Neural cell (in vitro differentiated cells): Measurements from ENCODE around the gene MAD1L1. TPM values are rescaled to one million over a fixed set of nuclear protein-coding genes. Genes with fewer than 3 reads are reported as not detected.

Source experiments
- H2AFZ ChIP-seq: fragments of 200-600, 300-800 bp; sonication (generic), shearing (Covaris generic); 2 replicates; pipeline ENCODE4 v1.6.0; 2014; ENCODE audit warnings: low read depth, mild to moderate bottlenecking, antibody characterized with exemption, low read length, moderate library complexity
- H3F3A ChIP-seq: fragments of 200-600 bp; shearing (Covaris generic); 2 replicates; pipeline ENCODE4 v1.6.1; 2016; ENCODE audit warnings: mild to moderate bottlenecking, moderate library complexity, mixed read lengths, antibody characterized with exemption, low read length; ENCODE audit not compliant: insufficient read depth, poor library complexity, severe bottlenecking
- H3K27ac ChIP-seq: fragments of 200-600, 300-800 bp; sonication (generic), shearing (Covaris generic); 2 replicates; pipeline ENCODE4 v1.5.1; 2014; ENCODE audit warnings: mild to moderate bottlenecking, low read length, moderate library complexity
- H3K27me3 ChIP-seq: fragments of 300-800, 200-600 bp; sonication (generic), shearing (Covaris generic); 2 replicates; pipeline ENCODE4 v1.6.0; 2014; ENCODE audit warnings: mild to moderate bottlenecking, low read depth, low read length, moderate library complexity; ENCODE audit not compliant: insufficient read depth
- H3K36me3 ChIP-seq: fragments of 300-800, 200-600 bp; sonication (generic), shearing (Covaris generic); 2 replicates; pipeline ENCODE4 v1.5.1; 2014; ENCODE audit warnings: mild to moderate bottlenecking, antibody characterized with exemption, low read length, moderate library complexity; ENCODE audit not compliant: insufficient read depth
- H3K4me2 ChIP-seq: fragments of 300-800, 200-600 bp; sonication (generic), shearing (Covaris generic); 2 replicates; pipeline ENCODE4 v1.6.0; 2014; ENCODE audit warnings: mild to moderate bottlenecking, low read length
- H3K4me3 ChIP-seq: fragments of 300-800, 200-600 bp; sonication (generic), shearing (Covaris generic); 2 replicates; pipeline ENCODE4 v1.5.1; 2014; ENCODE audit warnings: mild to moderate bottlenecking, low read length, moderate library complexity
- H3K79me2 ChIP-seq: fragments of 200-600 bp; shearing (Covaris generic); replicated peaks from 2 replicates; pipeline ENCODE4 v1.6.0; 2014; ENCODE audit warnings: mild to moderate bottlenecking, low read length, moderate library complexity; ENCODE audit not compliant: insufficient read depth
- H3K9ac ChIP-seq: fragments of 300-800, 200-600 bp; sonication (generic), shearing (Covaris generic); 2 replicates; pipeline ENCODE4 v1.6.1; 2016; ENCODE audit warnings: mild to moderate bottlenecking, low read length, mixed read lengths
- H3K9me2 ChIP-seq: fragments of 200-600 bp; shearing (Covaris generic); 2 replicates; pipeline ENCODE4 v1.6.1; 2016; ENCODE audit warnings: mild to moderate bottlenecking, low read length, mixed read lengths; ENCODE audit not compliant: insufficient read depth
- H3K9me3 ChIP-seq: fragments of 200-600, 300-800 bp; sonication (generic), shearing (Covaris generic); 2 replicates; pipeline ENCODE4 v1.6.1; 2016; ENCODE audit warnings: mild to moderate bottlenecking, mixed run types, low read length, moderate library complexity, mixed read lengths
- H4K20me1 ChIP-seq: fragments of 200-600 bp; shearing (Covaris generic); 2 replicates; pipeline ENCODE4 v1.6.1; 2016; ENCODE audit warnings: mild to moderate bottlenecking, mixed run types; ENCODE audit not compliant: insufficient read depth
- CTCF ChIP-seq: fragments of 450-650 bp; IDR thresholded peaks from 2 replicates; pipeline ENCODE4 v1.5.1; 2014; ENCODE audit warnings: antibody characterized with exemption, mild to moderate bottlenecking, moderate library complexity; ENCODE audit not compliant: poor library complexity, severe bottlenecking
- EP300 ChIP-seq: fragments of 450-650 bp; conservative IDR thresholded peaks from 2 replicates; pipeline ENCODE4 v1.6.1; 2014; ENCODE audit warnings: antibody characterized with exemption, mild to moderate bottlenecking, moderate library complexity; ENCODE audit not compliant: poor library complexity, severe bottlenecking
- EZH2 ChIP-seq: fragments of 200-600, 300-800 bp; shearing (Covaris generic), sonication (generic); IDR thresholded peaks from 2 replicates; pipeline ENCODE4 v1.6.1; 2014; ENCODE audit warnings: antibody characterized with exemption, low read length, borderline replicate concordance, mild to moderate bottlenecking; ENCODE audit not compliant: insufficient read depth, poor library complexity, severe bottlenecking
- MXI1 ChIP-seq: fragments of 450-650 bp; conservative IDR thresholded peaks from 2 replicates; pipeline ENCODE4 v1.6.1; 2014; ENCODE audit warnings: antibody characterized with exemption, mild to moderate bottlenecking; ENCODE audit not compliant: poor library complexity, severe bottlenecking
- POLR2AphosphoS5 ChIP-seq: IDR thresholded peaks from 2 replicates; pipeline ENCODE4 v1.6.1; 2012
- RAD21 ChIP-seq: fragments of 450-650 bp; conservative IDR thresholded peaks from 2 replicates; pipeline ENCODE4 v1.6.1; 2014; ENCODE audit warnings: antibody characterized with exemption, mild to moderate bottlenecking, moderate library complexity
- REST ChIP-seq: IDR thresholded peaks from 2 replicates; pipeline ENCODE4 v1.6.1; 2012; ENCODE audit warnings: borderline replicate concordance
- SMC3 ChIP-seq: fragments of 450-650 bp; conservative IDR thresholded peaks from 2 replicates; pipeline ENCODE4 v1.6.1; 2014; ENCODE audit warnings: antibody characterized with exemption, mild to moderate bottlenecking, moderate library complexity; ENCODE audit not compliant: poor library complexity
- TAF1 ChIP-seq: IDR thresholded peaks from 2 replicates; pipeline ENCODE4 v1.6.1; 2012; ENCODE audit warnings: low read depth
- polyA plus RNA-seq: library from polyadenylated mRNA; depleted of rRNA; stranded (reverse); fragments of >200 nt; gene quantifications from 2 replicates; pipeline ENCODE4 v1.2.3, GENCODE V29; 2014

MAD1L1 gene
- polyA plus RNA-seq, 1 donor from 2014 or later: 31.4 TPM

- Histone ChIP-seq H3K9me3 (no peaks in the 10 kb centered on the region), H3K27ac (no peak overlapping the region), H3K27me3 (no peaks in the 10 kb centered on the region), H3K4me2 (no peak overlapping the region), H2AFZ (no peak overlapping the region), H3K9ac (no peak overlapping the region), H3K36me3 (no peaks in the 10 kb centered on the region), H3F3A (no peaks in the 10 kb centered on the region), H3K9me2 (no peaks in the 10 kb centered on the region), H3K79me2 (no peaks in the 10 kb centered on the region), H3K4me3 (no peak overlapping the region), H4K20me1 (no peaks in the 10 kb centered on the region)
- TF ChIP-seq EP300: no peak
Observed at GRCh38 chr7:2263176-2263575, 30.4 kb upstream of the MAD1L1 start.

GRCh38 chr7:2261611-2262010 lies 28.9 kb upstream of the MAD1L1 start:
- Histone ChIP-seq H4K20me1 (no peaks in the 10 kb centered on the region), H3K9me2 (no peaks in the 10 kb centered on the region), H3K4me2 (no peak overlapping the region), H2AFZ (no peak overlapping the region), H3K27me3 (no peaks in the 10 kb centered on the region), H3K79me2 (no peaks in the 10 kb centered on the region), H3K27ac (no peak overlapping the region), H3K4me3 (no peak overlapping the region), H3K9ac (no peak overlapping the region), H3F3A (no peaks in the 10 kb centered on the region), H3K36me3 (no peaks in the 10 kb centered on the region), H3K9me3 (no peaks in the 10 kb centered on the region)
- TF ChIP-seq RAD21 (no peak), POLR2AphosphoS5 (no peak), EP300 (no peak), TAF1 (no peak), CTCF (no peak), REST (no peak), EZH2 (no peak), MXI1 (no peak), SMC3 (no peak)

- Histone ChIP-seq H3K4me2 (no peak overlapping the region), H2AFZ (no peak overlapping the region), H3K9me2 (no peaks in the 10 kb centered on the region), H4K20me1 (no peaks in the 10 kb centered on the region), H3K36me3 (no peaks in the 10 kb centered on the region), H3K9me3 (no peaks in the 10 kb centered on the region), H3K4me3 (no peak overlapping the region), H3K9ac (no peak overlapping the region), H3K27ac (no peak overlapping the region), H3K79me2 (no peaks in the 10 kb centered on the region), H3F3A (no peaks in the 10 kb centered on the region), H3K27me3 (no peaks in the 10 kb centered on the region)
- TF ChIP-seq TAF1 (no peak), MXI1 (no peak), POLR2AphosphoS5 (no peak), EZH2 (no peak), EP300 (no peak), RAD21 (no peak), REST (no peak), SMC3 (no peak), CTCF (no peak)
Observed at GRCh38 chr7:2260820-2261219, 28.1 kb upstream of the MAD1L1 start.
